ENCODE data around the gene FOXP1. TPM values are rescaled to one million over a fixed set of nuclear protein-coding genes. Genes with fewer than 3 reads are reported as not detected.

The FOXP1 gene
- total and polyA plus RNA-seq, 9 of the 15 experiments (the other 6 are each of a cell fraction or from before 2014, with no cell fraction given) = 7.7 to 34.5 (median 13.7) TPM

DNA sequence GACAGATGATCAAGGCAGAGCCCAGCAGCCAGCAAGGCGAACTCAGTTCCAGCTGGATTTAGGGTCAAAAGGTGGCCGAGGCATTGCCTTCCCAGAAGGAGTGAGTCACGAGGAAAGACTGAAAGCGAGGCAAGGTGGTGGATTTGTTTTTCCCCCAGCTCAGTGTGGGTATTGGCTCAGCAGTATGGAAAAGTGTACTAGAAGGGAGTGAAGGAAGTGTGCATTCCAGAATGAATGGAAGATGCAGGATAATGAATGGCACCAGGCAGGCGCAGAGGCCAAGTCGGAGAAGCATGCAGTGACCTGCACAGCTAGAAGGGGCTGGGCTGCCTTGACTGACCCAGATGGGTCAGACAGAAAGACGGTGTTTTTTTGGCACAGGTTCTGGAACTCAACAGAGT lies 46.3 kb downstream of the FOXP1 start:
- no peak overlapping the region for H2AFZ ChIP-seq (ENCODE audit: low read depth, low read length)
- no peak overlapping the region for H3K4me2 ChIP-seq (ENCODE audit: insufficient read depth, low read length)
- 66% methylated on average over 6 of the region's 7 CpGs for WGBS (ENCODE audit: insufficient coverage, low coverage, missing lambda C conversion rate)
- in situ Hi-C loops (cut with MboI) = no loop called here
- FAIRE-seq = no peak
- no peak; the same call in 2 of the 3 replicates for ATAC-seq
- no peak overlapping the region for H3K9ac ChIP-seq (ENCODE audit: insufficient read depth in 1 of 2, low read depth in 2 of 2, low read length in 2 of 2)
- CTCF ChIA-PET (ENCODE audit: low intra/inter-chr PET ratio) = no interaction called here
- H3K9me1 ChIP-seq (ENCODE audit: control insufficient read depth, insufficient read depth, low read length) = no peaks in the 10 kb centered on the region
- H3K27ac ChIP-seq (ENCODE audit: extremely low read depth, low read depth, low read length) = no peak overlapping the region
- no peaks in the 10 kb centered on the region for H3K79me2 ChIP-seq (ENCODE audit: control insufficient read depth, insufficient read depth, low read length)
- BruUV-seq (replicated peaks) = no TSS peak
- POLR2A ChIA-PET = no interaction called here
- no peak for DNase-seq (ENCODE audit: extremely low read depth in 1 of 4, low spot score in 3 of 4)
- intact Hi-C loops (cut with micrococcal nuclease) = no loop called here
- peaks cover 0 to 20% of the 10 kb centered on the region in 2 experiments; a peak in 3 of 5 replicates for H3K4me1 ChIP-seq (replicated peaks in 1 of 2; ENCODE audit: control insufficient read depth in 2 of 2, insufficient read depth in 2 of 2, low read length in 2 of 2)
- no peak overlapping the region for H3K4me3 ChIP-seq
- H3K36me3 ChIP-seq (ENCODE audit: control insufficient read depth, insufficient read depth, low read length) = no peaks in the 10 kb centered on the region
- H3K27me3 ChIP-seq (ENCODE audit: control insufficient read depth in 2 of 2, insufficient read depth in 2 of 2, low read length in 2 of 2) = no peaks in the 10 kb centered on the region
- no peaks in the 10 kb centered on the region for H3K9me3 ChIP-seq (replicated peaks; ENCODE audit: control insufficient read depth, insufficient read depth, low read depth, low read length)
- TF ChIP-seq FOSL1 (tag; conservative IDR thresholded peaks at IDR 0.05) (0 out of 2 replicates have a peak, but pooled peaks have one; percentile 7), FOS (IDR thresholded peaks at IDR 0.05; ENCODE audit: extremely low read depth, insufficient read length) (no peak), ZNF311 (CRISPR knock-in tag; IDR thresholded peaks at IDR 0.05) (no peak), POLR2AphosphoS2 (IDR thresholded peaks at IDR 0.05; ENCODE audit: low read length) (no peak), NR2F6 (CRISPR knock-in tag; IDR thresholded peaks at IDR 0.05) (no peak), ZNF324 (CRISPR knock-in tag; IDR thresholded peaks at IDR 0.05) (no peak), PRMT5 (CRISPR knock-in tag; IDR thresholded peaks at IDR 0.05) (no peak)
- TF ChIP-seq, protein P1, sequence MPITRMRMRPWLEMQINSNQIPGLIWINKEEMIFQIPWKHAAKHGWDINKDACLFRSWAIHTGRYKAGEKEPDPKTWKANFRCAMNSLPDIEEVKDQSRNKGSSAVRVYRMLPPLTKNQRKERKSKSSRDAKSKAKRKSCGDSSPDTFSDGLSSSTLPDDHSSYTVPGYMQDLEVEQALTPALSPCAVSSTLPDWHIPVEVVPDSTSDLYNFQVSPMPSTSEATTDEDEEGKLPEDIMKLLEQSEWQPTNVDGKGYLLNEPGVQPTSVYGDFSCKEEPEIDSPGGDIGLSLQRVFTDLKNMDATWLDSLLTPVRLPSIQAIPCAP (CRISPR knock-in tag; IDR thresholded peaks at IDR 0.05; ENCODE audit: borderline replicate concordance) = no peak
- no peaks in the 10 kb centered on the region for H4K20me1 ChIP-seq (replicated peaks; ENCODE audit: control insufficient read depth, insufficient read depth, low read length)
